HepG2 (cell line): ENCODE measurements around the gene ZFHX3. TPM values are rescaled to one million over a fixed set of nuclear protein-coding genes. Genes with fewer than 3 reads are reported as not detected.
A peak's percentile ranks its signal among the peaks of the same experiment; 100 is the strongest.

ENCODE experiments used
- BRD4 ChIP-seq: sonication (generic); formaldehyde crosslinking; IDR thresholded peaks from 2 replicates; pipeline ENCODE4 v1.4.0; 2020; ENCODE audit warnings: missing genetic modification reagents
- HNRNPL ChIP-seq: fragments of 200-400 bp; formaldehyde crosslinking; IDR thresholded peaks from 2 replicates; pipeline ENCODE4 v1.6.1; 2017; ENCODE audit warnings: mild to moderate bottlenecking, low read depth, low read length
- MEIS1 ChIP-seq: sonication (generic); formaldehyde crosslinking; IDR thresholded peaks from 2 replicates; pipeline ENCODE4 v1.9.0; 2021; ENCODE audit warnings: mild to moderate bottlenecking, missing genetic modification reagents, moderate library complexity, borderline replicate concordance
- NFIB ChIP-seq: sonication (generic); formaldehyde crosslinking; IDR thresholded peaks from 2 replicates; pipeline ENCODE4 v1.9.0; 2021; ENCODE audit warnings: missing genetic modification reagents, mild to moderate bottlenecking, borderline replicate concordance
- NFKBIZ ChIP-seq: IDR thresholded peaks from 2 replicates; pipeline ENCODE4 v1.6.1; 2018; ENCODE audit warnings: missing genetic modification reagents, missing compliant biosample characterization
- NFYB ChIP-seq: sonication (generic); formaldehyde crosslinking; IDR thresholded peaks from 2 replicates; pipeline ENCODE4 v1.4.0; 2020; ENCODE audit warnings: missing genetic modification reagents
- NONO ChIP-seq, 2 experiments: fragments of 450-650 bp in 1 of 2; sonication (generic) in 1 of 2; formaldehyde crosslinking in 1 of 2; IDR thresholded peaks in 1 of 2; conservative IDR thresholded peaks in 1 of 2; 2 replicates each; pipeline versions ENCODE4 v1.6.1 to v1.8.0; 2017 to 2022; ENCODE audit warnings: mild to moderate bottlenecking in 1 of 2, missing genetic modification reagents in 1 of 2, moderate library complexity in 1 of 2
- SNAPC2 ChIP-seq: sonication (generic); formaldehyde crosslinking; IDR thresholded peaks from 2 replicates; pipeline ENCODE4 v1.8.1; 2022; ENCODE audit warnings: mild to moderate bottlenecking, missing genetic modification reagents
- TEAD3 ChIP-seq: optimal IDR thresholded peaks from 2 replicates; pipeline ENCODE3; 2016; ENCODE audit warnings: borderline replicate concordance
- TGIF2 ChIP-seq: IDR thresholded peaks from 2 replicates; pipeline ENCODE4 v1.6.1; 2016; ENCODE audit warnings: control low read depth, missing compliant biosample characterization
- ZBTB3 ChIP-seq: sonication (generic); formaldehyde crosslinking; IDR thresholded peaks from 2 replicates; pipeline ENCODE4 v1.4.0; 2020; ENCODE audit warnings: low read depth, mild to moderate bottlenecking, moderate library complexity, missing genetic modification reagents, borderline replicate concordance
- ZC3H4 ChIP-seq: sonication (generic); formaldehyde crosslinking; IDR thresholded peaks from 2 replicates; pipeline ENCODE4 v1.4.0; 2020; ENCODE audit warnings: missing genetic modification reagents, borderline replicate concordance
- ZNF17 ChIP-seq: sonication (generic); formaldehyde crosslinking; IDR thresholded peaks from 2 replicates; pipeline ENCODE4 v1.5.0; 2020; ENCODE audit warnings: mild to moderate bottlenecking, missing genetic modification reagents
- ZNF224 ChIP-seq: sonication (generic); formaldehyde crosslinking; IDR thresholded peaks from 2 replicates; pipeline ENCODE4 v1.5.0; 2020; ENCODE audit warnings: mild to moderate bottlenecking, missing genetic modification reagents
- ZNF331 ChIP-seq: sonication (generic); formaldehyde crosslinking; IDR thresholded peaks from 2 replicates; pipeline ENCODE4 v1.4.0; 2020; ENCODE audit warnings: missing genetic modification reagents
- ZNF605 ChIP-seq: sonication (generic); formaldehyde crosslinking; IDR thresholded peaks from 2 replicates; pipeline ENCODE4 v1.8.0; 2022; ENCODE audit warnings: mild to moderate bottlenecking, missing genetic modification reagents
- ZNF772 ChIP-seq: sonication (generic); formaldehyde crosslinking; IDR thresholded peaks from 2 replicates; pipeline ENCODE4 v1.5.0; 2020; ENCODE audit warnings: mild to moderate bottlenecking, missing genetic modification reagents
- polyA plus RNA-seq, 8 experiments: library from polyadenylated mRNA; depleted of rRNA in 3 of 8; stranded (reverse) in 7 of 8; unstranded in 1 of 8; fragments of >200 nt; fragmentation: Illumina TruSeq in 4 of 8; extraction: Trizol in 4 of 8; gene quantifications; 2 replicates each; pipeline versions ENCODE4 v1.2.1 to v1.2.3, GENCODE V29; 2011 to 2016; ENCODE audit warnings: low read depth in 4 of 8, missing spikeins in 1 of 8, mixed read lengths in 1 of 8; ENCODE audit not compliant: insufficient read depth in 1 of 8
- total RNA-seq, 5 experiments: library from RNA; depleted of rRNA; stranded (reverse); fragments of >200 nt; fragmentation: Illumina TruSeq; extraction: Trizol; gene quantifications; 2 replicates each; pipeline ENCODE4 v1.2.3, GENCODE V29; 2016; ENCODE audit warnings: low read depth in 1 of 5
- TF ChIP-seq, protein P1 (sequence below): sonication (generic); formaldehyde crosslinking; IDR thresholded peaks from 2 replicates; pipeline ENCODE4 v1.5.1; 2020; ENCODE audit warnings: missing genetic modification reagents, mild to moderate bottlenecking, borderline replicate concordance
- TF ChIP-seq, protein P2 (sequence below): IDR thresholded peaks from 2 replicates; pipeline ENCODE4 v1.6.1; 2016; ENCODE audit warnings: low read depth, borderline replicate concordance
- TF ChIP-seq, protein P3 (sequence below): sonication (generic); formaldehyde crosslinking; IDR thresholded peaks from 2 replicates; pipeline ENCODE4 v1.9.0; 2021; ENCODE audit warnings: missing genetic modification reagents, borderline replicate concordance
- TF ChIP-seq, protein P4 (sequence below): sonication (generic); formaldehyde crosslinking; IDR thresholded peaks from 2 replicates; pipeline ENCODE4 v1.5.0; 2020; ENCODE audit warnings: missing genetic modification reagents, mild to moderate bottlenecking, borderline replicate concordance
- TF ChIP-seq, protein P5 (sequence below): IDR thresholded peaks from 2 replicates; pipeline ENCODE4 v1.6.1; 2016; ENCODE audit warnings: low read depth

ZFHX3 gene
- total and polyA plus RNA-seq, 2 of the 13 experiments (the other 11 are each of a cell fraction or from before 2014, with no cell fraction given): 5.0 to 6.0 TPM

DNA sequence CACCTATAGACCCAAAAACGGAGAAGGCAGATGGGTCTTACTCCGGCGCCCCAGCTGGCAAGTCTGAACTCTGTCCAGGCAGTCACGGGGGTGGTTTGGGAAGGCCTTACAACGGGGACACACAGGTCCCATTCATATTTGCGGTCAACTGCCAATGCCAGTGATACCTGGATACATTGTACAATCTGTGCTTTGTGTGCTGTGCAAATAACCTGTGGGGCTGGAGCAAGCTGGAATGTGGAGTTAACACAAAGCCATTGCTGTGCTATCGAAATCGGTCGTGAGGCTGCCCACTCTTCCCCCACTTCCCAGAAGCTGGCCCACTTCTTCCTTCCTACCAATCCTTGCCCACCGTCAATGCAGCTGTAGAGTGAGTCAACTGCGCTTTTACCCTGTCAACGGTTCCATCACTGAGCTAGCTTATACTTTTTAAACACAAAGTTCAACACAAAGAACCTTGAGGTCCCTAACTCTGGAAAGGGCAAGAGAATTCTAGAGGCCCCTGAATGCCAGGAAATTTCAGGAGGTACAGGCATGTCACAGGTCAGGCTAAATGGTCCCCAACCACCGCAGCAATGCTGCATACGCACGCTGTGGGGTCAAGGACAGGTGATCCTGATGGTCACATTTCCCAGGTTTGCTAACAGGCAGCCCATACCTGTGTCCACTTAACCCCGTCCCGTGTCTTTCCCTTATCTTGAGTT is 122.8 kb downstream of the ZFHX3 start (continued):
- TF ChIP-seq NFYB (CRISPR knock-in tag): peak; percentile 52; the same call in 1 of the 2 replicates
- TF ChIP-seq ZNF772: peak; percentile 85
- peak; percentile 88; the same call in 1 of the 2 replicates for TF ChIP-seq MEIS1 (CRISPR knock-in tag)
- TF ChIP-seq, protein P1, sequence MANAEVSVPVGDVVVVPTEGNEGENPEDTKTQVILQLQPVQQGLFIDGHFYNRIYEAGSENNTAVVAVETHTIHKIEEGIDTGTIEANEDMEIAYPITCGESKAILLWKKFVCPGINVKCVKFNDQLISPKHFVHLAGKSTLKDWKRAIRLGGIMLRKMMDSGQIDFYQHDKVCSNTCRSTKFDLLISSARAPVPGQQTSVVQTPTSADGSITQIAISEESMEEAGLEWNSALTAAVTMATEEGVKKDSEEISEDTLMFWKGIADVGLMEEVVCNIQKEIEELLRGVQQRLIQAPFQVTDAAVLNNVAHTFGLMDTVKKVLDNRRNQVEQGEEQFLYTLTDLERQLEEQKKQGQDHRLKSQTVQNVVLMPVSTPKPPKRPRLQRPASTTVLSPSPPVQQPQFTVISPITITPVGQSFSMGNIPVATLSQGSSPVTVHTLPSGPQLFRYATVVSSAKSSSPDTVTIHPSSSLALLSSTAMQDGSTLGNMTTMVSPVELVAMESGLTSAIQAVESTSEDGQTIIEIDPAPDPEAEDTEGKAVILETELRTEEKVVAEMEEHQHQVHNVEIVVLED (CRISPR knock-in tag): peak; percentile 49; the same call in 1 of the 2 replicates
- TF ChIP-seq, protein P2, sequence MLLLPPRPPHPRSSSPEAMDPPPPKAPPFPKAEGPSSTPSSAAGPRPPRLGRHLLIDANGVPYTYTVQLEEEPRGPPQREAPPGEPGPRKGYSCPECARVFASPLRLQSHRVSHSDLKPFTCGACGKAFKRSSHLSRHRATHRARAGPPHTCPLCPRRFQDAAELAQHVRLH: peak; percentile 90
- peak; percentile 79 for TF ChIP-seq ZNF605 (CRISPR knock-in tag)
- peak; percentile 67 for TF ChIP-seq ZNF331 (CRISPR knock-in tag)
- no peak for TF ChIP-seq NONO (IDR thresholded peaks at IDR 0.05)
- peak; percentile 93 for TF ChIP-seq NONO (CRISPR knock-in tag; conservative IDR thresholded peaks at IDR 0.05)
- TF ChIP-seq ZNF17 (CRISPR knock-in tag): 0 out of 2 replicates have a peak, but pooled peaks have one; percentile 57
- TF ChIP-seq SNAPC2: no peak; the same call in 1 of the 2 replicates
- TF ChIP-seq ZC3H4 (CRISPR knock-in tag): no peak
- TF ChIP-seq ZNF224: peak; percentile 91; the same call in 1 of the 2 replicates
- TF ChIP-seq, protein P3, sequence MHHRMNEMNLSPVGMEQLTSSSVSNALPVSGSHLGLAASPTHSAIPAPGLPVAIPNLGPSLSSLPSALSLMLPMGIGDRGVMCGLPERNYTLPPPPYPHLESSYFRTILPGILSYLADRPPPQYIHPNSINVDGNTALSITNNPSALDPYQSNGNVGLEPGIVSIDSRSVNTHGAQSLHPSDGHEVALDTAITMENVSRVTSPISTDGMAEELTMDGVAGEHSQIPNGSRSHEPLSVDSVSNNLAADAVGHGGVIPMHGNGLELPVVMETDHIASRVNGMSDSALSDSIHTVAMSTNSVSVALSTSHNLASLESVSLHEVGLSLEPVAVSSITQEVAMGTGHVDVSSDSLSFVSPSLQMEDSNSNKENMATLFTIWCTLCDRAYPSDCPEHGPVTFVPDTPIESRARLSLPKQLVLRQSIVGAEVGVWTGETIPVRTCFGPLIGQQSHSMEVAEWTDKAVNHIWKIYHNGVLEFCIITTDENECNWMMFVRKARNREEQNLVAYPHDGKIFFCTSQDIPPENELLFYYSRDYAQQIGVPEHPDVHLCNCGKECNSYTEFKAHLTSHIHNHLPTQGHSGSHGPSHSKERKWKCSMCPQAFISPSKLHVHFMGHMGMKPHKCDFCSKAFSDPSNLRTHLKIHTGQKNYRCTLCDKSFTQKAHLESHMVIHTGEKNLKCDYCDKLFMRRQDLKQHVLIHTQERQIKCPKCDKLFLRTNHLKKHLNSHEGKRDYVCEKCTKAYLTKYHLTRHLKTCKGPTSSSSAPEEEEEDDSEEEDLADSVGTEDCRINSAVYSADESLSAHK (CRISPR knock-in tag): no peak
- no peak for TF ChIP-seq NFIB
- TF ChIP-seq TEAD3 (CRISPR knock-in tag): peak; percentile 98
- TF ChIP-seq TGIF2 (CRISPR knock-in tag): no peak; the same call in 1 of the 2 replicates
- TF ChIP-seq, protein P4, sequence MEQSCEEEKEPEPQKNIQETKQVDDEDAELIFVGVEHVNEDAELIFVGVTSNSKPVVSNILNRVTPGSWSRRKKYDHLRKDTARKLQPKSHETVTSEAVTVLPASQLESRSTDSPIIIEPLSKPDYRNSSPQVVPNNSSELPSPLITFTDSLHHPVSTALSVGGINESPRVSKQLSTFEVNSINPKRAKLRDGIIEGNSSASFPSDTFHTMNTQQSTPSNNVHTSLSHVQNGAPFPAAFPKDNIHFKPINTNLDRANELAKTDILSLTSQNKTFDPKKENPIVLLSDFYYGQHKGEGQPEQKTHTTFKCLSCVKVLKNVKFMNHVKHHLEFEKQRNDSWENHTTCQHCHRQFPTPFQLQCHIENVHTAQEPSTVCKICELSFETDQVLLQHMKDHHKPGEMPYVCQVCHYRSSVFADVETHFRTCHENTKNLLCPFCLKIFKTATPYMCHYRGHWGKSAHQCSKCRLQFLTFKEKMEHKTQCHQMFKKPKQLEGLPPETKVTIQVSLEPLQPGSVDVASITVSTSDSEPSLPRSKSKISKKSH (CRISPR knock-in tag): peak; percentile 82; the same call in 1 of the 2 replicates
- peak; percentile 79 for TF ChIP-seq BRD4 (CRISPR knock-in tag)
- TF ChIP-seq, protein P5, sequence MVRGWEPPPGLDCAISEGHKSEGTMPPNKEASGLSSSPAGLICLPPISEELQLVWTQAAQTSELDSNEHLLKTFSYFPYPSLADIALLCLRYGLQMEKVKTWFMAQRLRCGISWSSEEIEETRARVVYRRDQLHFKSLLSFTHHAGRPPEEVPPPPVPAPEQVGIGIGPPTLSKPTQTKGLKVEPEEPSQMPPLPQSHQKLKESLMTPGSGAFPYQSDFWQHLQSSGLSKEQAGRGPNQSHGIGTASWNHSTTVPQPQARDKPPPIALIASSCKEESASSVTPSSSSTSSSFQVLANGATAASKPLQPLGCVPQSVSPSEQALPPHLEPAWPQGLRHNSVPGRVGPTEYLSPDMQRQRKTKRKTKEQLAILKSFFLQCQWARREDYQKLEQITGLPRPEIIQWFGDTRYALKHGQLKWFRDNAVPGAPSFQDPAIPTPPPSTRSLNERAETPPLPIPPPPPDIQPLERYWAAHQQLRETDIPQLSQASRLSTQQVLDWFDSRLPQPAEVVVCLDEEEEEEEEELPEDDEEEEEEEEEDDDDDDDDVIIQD (CRISPR knock-in tag): peak; percentile 86; the same call in 1 of the 2 replicates
- peak; percentile 82; the same call in 1 of the 2 replicates for TF ChIP-seq HNRNPL
- 0 out of 2 replicates have a peak, but pooled peaks have one; percentile 72 for TF ChIP-seq ZBTB3 (CRISPR knock-in tag)
- peak; percentile 95 for TF ChIP-seq NFKBIZ (CRISPR knock-in tag)
